Measurements from ENCODE around the gene IL17RB.

DNA sequence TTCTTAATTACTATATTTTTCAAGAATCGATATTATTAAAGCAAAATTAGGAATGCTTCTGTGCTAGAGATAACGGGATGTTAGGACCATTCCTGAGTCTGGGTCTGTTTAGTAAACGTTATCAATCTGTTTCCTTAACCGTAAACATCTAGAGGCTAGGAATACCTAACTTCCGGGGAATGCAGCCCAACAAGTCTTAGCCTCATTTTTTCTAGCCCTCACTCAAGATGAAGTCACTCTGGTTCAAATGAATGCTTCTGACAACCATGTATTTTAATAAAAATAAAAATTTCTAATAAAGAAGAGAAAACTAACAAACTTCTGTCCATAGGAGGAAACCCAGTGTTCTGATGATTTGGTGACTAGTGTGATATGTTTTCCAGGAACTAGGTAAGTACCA lies 56.3 kb downstream of the IL17RB start:
- no peak for TF ChIP-seq GATA2 (IDR thresholded peaks at IDR 0.05; ENCODE audit: low read depth, low read length)
- no peak for TF ChIP-seq GATA3 (IDR thresholded peaks at IDR 0.05; ENCODE audit: low read depth, low read length)
